Stimulated activated CD4-positive, alpha-beta T cell treated with anti-CD3 and anti-CD28 coated beads, Interleukin-2, amount 100 ng/mL, for 4 hours (primary cell): Measurements from ENCODE around the gene RASSF1.

ENCODE experiments used
- DNase-seq: peaks from one replicate; pipeline ENCODE4 v3.0.0-alpha.2; 2020; ENCODE audit warnings: low read depth

Gene RASSF1

DNA sequence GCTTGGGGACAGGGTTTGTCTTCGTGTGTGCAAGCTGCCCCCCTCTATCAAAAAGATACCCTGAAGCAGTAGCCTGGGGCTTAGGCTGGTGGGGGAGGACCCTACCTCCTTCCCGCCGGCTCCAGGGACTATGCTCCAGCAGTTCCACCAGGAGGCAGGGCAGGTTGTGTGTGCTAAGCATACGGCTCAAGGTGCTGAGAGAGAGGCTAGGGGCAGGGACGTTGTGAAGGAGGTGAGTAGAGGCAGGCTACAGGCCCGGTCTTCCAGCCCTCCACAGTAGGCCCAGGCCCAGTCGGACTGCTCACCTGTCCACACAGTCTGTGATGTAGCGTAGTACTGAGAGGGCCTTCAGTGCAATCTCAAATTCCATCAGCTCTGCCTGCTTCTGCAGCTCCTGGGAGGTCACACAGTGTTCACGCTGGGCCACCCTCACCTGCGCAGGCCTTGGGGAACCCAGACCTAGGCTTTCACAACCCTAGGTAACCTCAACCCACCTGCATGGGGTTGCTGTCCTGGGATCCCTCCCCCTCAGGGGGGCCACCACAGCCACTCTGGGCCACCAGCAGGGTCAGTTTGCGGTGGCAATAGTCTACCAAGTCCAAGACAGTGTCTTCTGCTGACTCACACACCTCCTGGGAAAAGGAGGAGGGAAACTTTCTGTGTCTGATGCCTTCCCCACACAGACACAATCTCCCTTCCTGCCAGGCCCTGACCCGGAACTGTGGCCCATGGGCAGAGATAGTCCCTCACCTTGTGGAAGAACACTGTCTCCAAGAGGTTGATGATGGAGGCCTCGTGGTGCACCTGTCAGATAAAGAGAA, 2.4 kb upstream of the RASSF1 start:
- no peak for DNase-seq

DNA sequence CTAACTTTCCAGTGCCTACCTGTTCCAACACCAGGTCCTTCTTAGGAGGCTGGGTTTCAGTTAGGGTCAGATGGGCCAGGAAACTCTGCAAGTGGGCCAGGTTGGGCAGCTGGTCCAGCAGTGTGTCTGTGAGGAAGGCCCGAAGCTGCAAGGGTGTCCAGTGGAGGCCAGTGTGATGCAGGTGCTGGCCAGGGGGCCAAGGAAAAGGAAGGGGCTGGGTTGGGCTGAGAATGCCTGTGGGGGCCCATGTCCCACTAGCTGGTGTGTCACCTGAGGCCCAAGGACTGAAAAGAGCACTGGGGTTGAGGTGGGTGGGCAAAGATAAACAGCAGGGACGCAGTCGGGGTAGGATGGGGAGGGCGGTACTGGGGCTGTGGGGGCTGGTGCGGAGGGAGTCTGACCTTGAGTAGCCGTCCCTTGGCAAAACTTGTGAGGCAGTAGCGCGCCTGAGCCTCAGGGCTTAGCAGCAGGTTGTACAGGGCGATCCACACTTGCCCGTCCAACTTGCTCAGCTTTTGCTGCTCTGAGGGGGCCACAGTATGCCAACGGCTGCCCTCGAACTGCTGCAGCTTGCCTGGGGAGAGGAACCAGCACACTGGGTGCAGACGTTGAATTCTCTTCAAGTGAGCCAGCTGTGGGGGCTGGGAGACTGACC, 1.5 kb upstream of the RASSF1 start:
- DNase-seq = no peak

DNA sequence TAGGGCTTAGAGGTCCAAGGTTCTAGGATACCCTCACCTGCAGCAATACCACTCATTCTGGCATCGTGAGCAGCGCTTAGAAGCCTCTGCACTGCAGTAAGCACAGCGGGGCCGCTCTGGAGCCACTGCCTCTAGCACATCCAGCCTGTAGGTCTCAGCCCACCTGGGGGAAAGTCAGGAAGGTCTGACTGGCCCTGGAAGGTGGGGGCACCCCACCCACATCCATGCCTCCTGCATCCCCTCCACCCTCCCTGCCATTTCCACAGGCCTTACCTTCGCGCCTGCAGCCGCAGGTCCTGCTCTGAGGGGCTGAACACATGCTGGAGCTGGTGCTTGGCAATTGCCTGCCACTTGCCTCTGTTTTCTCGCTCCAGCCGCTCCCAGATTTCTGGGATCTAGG, 901 bp upstream of the RASSF1 start:
- no peak for DNase-seq

DNA sequence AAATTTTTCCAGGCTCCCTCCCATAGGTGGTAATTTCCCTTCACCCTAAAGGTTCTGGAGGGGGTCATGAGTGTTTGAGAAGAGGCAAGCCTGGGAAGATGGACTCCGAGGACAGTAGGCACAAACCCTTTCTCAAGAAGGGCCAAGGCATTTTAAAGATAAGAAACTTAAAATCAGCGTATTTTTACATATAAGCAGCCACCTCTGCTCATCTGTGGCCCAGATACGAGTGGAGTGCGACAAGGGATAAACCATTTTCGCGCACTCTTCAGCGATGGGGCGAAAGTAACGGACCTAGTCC, 539 bp downstream of the RASSF1 start:
- DNase-seq = no peak

DNA sequence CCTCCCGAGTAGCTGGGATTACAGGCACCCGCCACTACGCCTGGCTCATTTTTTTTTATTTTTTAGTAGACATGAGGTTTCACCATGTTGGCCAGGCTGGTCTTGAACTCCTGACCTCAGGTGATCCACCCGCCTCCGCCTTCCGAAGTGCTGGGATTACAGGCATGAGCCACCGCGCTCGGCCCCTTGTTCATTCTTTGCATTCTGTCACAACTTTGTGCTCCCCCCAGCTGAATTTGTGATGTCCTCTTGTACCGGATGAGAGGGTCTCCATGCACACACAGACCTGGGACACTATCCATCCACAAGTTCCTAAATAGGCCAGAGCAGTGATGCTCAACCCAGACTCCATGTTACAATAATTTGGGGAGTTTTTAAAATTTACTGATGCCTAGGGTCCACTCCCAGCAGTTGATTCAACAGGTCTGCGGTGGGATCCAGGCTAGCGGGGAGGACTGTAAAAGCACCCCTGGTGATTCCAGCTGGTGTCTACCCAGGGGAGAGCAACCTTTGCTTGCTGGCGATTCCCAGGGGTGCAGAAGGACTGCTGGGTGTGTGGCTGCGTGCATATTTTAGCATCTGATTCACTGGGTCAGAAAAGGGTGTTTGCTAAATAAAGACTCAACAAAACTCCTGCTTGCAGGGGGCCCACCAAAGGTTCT, 1.0 kb downstream of the RASSF1 start:
- no peak for DNase-seq

DNA sequence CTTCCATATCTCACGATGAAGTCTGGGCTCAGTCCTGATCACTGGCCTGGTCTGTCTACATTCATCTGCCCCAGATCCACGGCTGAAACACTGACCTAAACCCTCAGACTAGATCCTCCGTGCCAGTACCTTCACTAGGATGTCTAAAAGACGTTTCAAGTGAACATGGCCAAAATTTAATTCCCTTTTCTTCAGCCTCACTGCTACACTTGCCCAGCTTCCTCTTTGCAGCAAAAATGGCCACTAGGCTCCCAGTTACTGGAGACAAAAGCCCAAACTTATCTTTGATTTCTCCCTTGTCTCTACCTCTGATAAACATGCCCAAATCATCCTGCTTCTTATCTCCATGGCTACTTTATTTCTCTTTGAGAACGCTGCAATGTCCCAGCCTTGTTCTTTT, 1.7 kb downstream of the RASSF1 start:
- no peak for DNase-seq

DNA sequence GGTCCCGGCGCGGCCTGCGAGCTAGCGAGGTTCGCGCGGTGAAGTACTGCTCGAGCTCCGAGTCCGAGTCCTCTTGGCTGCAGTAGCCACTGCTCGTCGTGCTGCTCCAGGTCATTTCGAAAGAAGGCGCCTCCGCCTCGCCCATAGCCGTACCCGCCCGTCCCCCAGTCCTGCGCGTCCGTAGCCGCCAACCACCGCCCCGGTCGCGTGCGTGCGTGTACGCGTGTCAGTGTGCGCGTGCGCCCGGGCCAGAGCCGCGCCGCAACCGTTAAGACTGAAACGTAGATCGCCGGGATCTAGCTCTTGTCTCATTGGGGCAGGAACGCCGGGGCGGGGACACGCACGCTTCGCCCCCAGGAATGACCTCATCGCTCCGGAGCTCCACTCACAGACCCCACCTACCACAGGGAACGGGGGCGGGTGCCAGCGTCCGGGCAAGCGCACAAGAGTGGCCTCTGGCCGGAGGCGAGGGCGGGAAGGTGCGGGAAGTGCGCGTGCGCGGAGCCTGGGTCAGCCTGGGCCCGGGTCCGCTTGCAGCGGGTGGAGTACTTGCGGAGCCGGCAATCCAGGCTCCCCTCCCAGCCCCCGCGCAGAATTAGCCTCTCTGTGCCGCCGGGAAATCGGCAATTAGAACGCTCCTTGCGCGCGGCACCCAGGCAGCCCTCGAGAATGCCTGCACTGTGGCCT, 3.3 kb downstream of the RASSF1 start:
- DNase-seq = peak; percentile 93

DNA sequence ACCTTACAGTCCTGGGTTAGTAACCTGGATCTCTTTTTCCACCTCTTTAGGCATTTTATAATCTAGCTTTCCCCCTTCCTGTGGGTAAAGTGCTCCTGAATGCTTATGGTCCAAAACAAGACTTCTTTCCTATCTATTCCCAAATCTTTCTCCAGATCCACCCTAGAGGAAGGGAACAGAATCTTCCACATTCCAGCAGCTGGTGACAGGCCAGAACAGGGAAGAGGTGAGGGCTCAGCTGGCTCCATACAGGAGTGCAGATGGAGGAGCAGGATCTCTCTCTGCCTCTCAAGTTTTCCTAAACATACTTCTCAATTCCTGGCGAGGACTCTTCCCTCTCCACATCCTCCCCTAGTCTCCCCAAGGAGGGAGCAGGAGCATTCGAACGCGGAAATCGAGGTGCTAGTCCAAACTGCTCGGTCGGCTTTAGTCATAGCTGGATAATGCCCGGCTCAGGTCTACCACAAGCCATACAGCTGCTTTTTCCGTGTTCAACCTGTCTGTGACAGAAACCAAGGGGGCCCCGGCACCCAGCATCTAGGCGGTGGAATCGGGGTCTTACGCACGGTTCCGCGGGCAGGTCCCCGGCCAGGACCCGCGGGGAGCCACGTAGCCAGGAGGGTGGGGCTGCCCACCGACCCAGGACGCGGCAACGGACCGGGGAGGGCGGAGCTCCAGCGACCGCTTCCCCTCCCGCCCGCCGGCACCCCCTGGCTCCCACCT, 4.0 kb downstream of the RASSF1 start:
- no peak for DNase-seq

DNA sequence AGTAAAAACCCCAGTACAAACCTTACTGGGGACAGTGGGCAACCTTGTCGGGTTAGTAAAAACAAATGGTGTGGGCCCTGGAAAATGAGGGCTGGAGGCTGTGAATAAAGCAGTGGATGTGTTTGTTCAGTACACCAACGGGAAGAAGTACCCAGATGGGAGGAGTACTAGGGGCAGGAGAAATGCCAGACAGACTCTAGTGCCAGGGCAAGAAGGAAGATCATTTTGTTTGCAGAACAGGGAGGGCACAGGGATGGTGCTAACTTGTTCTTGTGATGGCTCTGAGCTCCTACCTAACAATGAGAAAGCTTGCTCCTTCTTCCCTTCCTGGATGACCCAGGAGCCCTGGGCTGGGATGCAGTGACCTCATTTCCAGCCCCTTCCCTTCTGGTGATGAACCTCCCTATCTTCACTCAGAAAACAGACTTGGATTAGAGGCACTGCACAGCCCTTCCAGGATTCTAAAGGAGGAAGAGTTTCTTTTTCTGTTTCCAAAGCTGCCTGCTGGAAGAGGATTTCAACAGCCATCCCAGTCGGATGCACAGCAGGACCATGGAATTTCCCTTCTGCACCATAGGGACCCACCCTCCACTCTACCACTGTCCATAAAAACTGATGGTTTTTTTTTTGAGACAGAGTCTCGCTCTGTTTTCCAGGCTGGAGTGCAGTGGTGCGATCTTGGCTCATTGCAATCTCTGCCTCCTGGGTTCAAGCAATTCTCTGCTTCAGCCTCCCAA, 6.1 kb downstream of the RASSF1 start:
- DNase-seq = no peak

DNA sequence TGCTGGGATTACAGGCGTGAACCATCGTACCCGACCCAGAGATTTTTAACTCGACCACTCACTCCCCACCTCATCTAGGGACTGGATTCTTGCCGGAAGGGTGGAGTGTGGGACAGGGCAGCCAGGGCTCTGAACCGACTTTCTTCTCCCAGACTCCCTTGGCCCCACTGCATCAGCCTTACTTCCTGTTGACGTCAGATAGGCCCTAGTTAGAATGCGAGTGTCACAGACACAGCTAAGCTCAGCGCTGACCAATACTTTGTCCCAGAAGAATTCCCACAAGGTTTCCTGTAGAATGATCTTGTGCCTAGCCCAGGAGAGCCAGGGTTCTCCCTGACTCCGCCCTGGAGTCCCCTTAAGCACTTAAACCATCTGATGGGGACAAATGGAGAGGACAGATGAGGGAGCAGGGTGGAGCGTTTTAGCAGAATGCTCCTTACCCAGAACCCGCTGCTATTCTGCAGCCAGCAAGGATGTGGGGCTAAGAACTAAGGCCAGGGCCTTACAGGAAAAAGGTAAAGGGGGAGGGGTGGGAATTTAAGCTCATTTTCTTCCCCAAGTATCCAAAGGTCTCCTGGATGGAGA, 6.8 kb downstream of the RASSF1 start:
- no peak for DNase-seq

DNA sequence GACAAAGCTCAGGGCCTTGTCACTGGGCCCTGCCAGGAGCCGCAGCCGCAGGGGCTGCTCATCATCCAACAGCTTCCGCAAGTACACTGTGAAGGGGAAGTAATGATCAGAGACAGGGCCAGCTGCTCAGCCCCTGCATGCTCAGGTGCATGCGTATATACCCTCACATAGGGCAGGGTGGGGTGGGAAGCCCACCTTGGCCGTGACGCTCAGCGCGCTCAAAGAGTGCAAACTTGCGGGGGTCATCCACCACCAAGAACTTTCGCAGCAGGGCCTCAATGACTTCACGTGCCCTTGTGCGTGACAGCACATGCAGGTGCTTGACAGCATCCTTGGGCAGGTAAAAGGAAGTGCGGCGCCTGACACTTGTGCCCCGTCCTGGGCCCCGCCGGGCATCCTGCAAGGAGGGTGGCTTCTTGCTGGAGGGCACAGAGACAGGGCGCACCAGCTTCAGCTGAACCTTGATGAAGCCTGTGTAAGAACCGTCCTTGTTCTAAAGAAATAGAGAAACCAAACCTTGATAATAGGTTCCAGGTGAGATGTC, 9.2 kb downstream of the RASSF1 start:
- no peak for DNase-seq

DNA sequence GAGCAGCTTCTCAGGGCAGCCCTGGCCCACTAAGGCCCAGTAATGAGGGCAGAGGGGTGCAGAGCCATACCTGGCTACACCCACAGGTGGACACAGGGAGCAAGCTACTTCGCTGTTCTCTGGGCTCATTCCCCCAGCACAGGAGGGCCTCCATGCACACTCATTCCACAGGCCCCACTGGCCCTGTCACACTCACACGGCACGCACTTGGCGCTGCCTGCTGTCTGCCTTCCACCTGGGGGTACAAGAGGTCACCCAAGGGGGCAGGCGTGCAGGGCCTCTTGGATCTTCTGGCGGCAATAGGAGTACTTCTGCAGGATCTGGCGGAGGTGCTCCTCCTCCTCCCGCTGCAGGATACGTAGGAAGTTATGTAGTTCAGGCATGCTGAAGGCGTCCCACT, 10.3 kb downstream of the RASSF1 start:
- no peak for DNase-seq

DNA sequence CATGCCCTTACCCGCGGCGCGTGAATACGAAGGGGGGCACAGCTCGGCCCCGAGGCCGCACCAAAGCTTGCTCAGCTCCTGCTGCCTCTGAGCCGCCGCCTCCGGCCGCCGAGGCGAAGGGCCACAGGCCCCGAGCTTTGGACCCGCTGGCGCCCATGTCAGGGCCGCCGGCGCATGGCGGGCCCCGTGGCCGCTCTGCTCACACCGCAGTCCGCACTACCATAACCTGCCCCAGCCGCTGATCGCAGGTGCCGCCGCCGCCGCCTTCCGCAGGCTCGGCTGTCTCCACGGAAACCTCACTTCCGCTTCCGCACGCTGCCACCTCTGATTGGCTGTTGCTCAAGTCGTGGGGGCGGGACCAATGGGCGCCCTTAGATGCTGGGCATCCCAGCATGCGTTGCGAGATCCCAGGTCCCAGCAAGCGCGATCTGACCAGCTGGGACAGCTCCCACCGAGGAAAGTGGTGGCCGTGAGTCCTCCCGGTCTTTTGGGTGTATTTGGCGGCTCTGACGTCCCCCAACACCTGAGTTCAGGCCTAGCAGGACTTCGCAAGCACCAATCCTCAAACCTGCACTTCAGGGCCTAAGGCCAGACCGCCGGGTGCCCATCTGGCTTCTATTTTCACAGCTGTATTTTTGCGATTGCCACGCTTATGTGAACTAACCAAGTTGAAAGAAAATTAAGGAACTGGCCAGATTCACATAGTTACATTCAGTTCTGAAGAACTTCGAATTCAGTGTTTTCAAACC, 12.5 kb downstream of the RASSF1 start, which contains the start of gene TUSC2:
Gene TUSC2, minus strand, starts transcription at position 281 of the 749 bp plus-strand sequence. Its CDS starts 124 bp downstream, at position 157.
- DNase-seq = peak; percentile 91

DNA sequence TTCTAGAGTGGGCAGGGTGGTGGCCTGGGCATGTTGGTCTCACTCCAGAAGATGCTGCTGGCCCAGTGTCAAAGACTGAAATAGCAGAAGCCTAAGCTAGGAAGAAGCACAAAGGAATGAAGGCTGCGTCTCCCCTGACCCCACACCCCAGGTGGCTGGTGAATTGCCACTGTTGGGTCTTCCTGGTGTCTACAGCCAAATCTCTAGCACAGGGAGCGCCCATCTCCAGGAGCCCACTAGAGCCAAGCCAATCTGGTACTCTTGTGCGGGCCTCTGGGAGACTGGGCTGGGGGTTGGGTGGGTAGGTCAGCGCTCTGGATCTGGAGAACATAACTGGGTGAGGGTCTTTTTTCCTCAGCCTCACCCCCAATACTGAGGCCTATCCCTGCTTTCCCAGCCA, 13.5 kb downstream of the RASSF1 start:
- DNase-seq = no peak

DNA sequence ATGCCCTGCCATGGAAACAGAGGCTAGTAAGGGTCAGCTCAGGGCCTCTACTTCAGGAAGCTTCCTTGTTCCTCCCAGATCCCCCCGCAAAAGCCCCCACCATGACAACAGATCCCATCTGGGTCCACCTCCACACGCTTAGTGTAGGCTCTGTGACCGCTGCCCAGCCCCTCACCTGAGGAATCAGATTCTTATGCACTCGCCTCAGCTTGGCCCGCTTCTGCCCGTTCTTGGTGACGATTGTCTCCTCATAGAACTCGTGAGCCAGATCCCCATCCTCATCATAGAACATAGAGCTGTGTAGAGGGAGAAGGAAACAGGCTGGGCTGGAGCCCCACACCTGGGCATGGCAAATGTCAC, 14.5 kb downstream of the RASSF1 start:
- no peak for DNase-seq

DNA sequence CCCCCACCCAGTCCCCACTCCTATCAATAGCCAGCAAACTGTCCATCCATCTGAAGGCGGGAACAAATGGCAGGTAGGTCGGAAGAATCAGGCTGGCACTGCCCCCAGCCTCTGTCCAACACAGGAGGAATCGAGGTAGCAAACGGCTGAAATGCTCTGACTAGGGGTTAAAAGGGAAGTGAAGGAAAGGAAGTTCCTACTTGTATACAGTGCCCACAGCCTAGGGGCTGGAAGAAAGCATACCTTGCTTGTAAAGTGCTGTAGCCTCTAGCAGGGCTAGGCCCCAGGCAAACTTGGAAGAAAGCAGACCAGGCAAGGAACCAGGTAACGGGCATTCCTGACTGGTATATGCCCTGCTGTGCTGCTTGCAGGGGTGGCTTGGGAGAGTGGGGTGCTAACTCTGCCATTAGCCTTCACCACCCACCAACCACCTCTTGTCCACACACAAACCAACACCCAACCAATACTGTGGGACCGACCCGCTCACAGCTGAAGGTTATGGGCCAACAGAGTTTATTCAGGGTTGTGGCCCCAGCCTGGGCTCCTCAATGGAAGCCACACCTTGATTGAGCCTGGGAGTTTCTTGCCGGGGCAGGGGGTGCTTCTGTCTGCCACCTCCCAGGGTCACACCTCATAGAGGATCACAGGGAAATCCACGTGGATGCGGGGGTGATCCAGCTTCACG, 15.0 kb downstream of the RASSF1 start:
- no peak for DNase-seq

DNA sequence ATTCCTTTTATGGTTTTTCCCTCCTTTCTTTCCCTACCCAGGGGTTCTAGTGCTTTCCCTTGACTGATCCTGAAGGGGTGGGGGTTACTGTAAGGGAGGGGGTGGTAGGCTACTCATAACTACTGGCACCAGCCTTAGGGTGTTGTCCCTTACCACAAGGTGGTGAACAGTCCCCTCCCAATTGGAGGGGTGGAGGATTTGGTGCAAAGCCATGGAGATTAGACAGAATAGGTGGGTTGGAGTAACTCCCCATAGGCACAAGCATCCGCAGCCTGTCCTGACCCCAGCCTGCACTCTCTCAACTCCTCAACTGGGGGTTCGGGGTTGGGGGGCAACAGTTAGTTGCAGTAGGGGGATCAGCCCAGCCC, 15.5 kb downstream of the RASSF1 start:
- DNase-seq = no peak

DNA sequence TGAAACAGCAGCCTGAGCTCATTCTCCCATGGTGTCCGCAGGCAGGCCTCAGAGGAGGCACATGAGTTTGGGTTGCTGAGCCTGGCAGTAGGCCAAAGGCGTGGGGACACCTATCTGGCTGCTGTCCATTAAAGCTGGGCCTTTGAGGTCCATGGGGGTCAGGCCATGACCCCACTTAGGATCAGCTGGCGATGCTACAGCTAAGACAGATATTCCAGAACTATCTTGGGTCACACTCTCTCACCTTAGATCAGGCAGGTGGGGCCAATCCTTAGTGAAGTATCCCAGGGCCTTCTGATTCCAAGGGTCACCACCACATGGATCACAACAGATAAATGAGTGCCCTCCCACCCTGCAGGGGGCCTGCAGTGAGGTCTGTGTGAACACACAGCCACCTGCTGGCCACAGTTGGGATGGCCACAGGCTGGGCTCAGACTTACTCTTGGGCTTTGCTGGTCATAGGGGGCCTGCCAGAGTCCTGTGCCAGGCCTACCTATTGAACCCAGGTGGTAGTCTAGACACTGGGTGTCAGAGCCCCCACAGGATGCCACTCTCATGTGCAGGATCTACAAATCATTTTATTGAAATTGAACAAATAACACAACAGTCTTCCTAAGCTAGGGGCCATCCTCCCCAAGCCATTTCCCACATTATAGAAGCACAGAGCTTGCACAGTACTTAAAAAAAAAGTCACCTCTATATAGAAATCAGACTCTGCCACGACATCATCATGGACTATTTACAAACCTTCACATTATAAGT, 16.1 kb downstream of the RASSF1 start:
- DNase-seq = peak; percentile 41
